SIG-M5 (cell line): ENCODE data around the gene GADD45A.

Experiments used
- DNase-seq: peaks from one replicate; lab custom pipeline; 2025; lab: John Stamatoyannopoulos, UW

The GADD45A gene

DNA sequence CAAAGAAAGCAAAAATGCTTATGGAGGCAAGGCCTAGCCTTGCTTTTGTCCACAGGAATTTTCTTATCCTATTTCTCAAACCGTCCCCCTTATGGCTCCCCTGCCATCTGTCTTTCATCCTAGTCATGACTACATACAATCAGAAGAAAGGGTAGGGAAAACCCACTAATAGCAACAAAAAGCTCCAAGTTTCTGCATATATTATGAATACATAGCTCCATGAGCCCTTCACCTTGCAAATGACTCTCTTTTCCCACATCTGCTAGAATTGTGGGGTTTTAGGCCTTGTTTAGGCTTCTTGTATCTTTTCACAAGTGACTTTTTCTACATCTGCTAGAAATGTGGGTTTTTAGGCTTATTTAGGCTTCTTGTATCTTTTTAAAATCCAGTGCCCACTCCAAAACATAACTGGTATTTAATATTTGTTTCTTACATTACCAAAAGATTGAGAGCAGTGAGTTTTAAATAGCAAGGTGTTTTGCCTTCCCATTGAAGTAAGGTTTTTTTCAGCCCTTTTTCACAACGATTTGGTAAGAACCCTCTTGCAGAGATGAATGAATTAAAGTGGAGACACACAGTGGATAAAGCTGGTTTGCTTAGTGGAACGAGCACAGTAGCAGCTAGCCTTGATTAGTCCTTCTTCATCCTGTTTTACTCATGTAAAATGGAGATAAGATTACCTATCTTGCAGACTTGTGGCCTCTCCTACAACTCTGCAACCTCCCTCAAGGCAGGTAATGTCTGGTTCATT lies 4.4 kb downstream of the GADD45A start:
- no peak for DNase-seq

DNA sequence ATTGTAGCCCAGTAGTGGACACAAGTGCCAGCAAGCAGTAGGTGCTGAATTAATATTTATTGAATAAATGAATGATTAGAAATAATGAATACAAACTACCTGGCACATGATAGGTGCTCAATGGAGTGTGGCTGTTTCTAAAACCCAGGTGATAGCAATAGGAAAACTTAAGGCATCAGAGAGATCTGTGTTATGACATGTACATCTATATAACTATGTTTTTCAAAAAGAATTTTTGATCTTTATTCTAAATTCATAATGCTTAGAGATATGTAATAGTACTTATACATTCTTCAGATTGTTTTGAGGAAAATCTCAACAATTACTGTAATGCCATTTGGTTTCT lies 5.0 kb downstream of the GADD45A start:
- no peak for DNase-seq

DNA sequence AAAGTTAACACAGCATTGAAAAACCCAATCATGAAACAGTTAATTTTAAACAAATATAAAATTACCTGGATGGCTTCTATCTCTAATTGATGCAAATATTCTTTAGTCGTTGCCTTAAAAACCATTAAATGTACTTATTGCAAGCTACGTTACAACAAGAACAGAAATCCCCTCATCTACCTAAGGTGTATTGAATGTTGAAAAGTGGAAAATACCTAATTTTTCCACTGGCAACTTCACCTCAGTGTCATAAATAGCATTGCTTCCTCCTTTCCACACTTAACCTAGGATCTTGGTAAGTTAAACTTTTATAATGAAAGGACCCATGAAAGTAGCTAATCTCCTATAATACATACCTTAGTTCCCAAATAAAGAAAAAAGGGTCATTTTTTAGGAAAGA lies 5.4 kb downstream of the GADD45A start:
- DNase-seq, result no peak

DNA sequence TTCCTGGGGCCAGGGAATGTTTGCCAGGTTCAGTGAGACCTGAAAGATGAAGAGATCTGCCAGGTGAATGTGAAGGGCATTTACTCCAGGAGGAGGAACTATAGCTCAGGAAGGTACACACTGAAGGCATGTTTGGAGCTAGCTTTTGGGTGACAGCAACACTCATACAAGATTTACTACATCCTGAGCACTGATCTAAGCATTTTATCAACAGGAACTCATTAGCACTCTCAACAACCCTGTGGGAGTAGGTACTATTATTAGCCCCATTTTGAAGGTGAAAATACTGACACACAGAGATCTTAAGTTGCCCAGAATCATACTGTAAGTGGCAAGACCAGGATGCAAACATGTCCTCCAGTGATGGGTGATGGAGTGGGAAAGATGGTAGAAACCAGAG lies 6.7 kb downstream of the GADD45A start:
- DNase-seq, result no peak

DNA sequence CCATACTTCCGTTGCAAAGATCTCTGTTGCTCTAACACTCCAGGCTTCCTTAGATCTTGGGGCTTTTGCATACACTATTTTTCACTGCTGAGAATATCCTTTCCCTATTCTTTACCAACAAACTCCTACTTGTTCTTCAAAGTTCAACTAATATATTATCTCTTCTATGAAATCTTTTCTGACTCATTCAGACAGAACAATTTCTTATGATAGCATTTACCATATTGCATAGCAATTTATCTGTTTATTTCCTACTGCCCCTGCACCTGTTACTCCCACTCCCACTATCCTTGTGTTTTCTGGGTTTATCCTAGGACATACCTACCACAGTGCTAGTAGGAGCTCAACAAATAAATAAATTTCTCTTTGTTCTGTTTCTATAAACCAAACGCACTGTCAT lies 11.0 kb downstream of the GADD45A start:
- no peak for DNase-seq

DNA sequence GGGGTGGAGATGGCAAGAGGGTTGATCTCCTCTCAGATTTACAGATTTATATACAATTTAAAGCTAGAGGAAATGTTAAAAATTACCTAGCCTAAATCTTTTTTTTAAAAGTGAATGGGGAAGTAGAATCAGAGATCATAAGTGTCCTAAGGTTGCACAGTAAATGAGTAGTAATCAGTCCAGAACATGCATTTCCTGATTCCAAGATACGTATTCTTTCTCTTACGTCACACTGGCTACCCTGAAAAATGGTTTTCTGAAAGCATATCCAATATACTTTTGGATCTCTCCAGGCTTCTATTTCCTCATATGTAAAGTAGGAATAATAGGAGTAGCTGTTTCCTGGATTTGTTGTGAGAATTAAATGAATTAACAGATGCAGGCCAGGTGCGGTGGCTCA lies 11.7 kb downstream of the GADD45A start:
- no peak for DNase-seq

DNA sequence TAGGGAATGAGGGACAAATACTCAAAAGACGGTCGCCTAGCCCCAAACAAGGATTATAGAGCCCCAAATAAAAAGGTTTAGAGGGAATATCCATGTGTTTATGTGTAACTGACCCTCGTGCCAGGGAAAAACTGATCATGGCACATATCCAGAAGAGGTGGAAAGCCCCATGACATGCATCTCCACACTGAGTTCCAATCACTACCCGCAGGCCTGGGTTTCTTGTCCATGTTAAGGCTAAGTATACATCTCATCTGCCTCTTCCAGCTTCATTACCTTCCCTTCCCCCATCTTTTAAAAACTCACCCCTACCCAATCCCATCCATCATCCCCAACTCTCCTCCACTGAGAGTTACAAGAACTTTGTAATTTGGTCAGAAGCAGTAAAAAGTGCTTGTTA lies 15.2 kb downstream of the GADD45A start:
- DNase-seq, result no peak

DNA sequence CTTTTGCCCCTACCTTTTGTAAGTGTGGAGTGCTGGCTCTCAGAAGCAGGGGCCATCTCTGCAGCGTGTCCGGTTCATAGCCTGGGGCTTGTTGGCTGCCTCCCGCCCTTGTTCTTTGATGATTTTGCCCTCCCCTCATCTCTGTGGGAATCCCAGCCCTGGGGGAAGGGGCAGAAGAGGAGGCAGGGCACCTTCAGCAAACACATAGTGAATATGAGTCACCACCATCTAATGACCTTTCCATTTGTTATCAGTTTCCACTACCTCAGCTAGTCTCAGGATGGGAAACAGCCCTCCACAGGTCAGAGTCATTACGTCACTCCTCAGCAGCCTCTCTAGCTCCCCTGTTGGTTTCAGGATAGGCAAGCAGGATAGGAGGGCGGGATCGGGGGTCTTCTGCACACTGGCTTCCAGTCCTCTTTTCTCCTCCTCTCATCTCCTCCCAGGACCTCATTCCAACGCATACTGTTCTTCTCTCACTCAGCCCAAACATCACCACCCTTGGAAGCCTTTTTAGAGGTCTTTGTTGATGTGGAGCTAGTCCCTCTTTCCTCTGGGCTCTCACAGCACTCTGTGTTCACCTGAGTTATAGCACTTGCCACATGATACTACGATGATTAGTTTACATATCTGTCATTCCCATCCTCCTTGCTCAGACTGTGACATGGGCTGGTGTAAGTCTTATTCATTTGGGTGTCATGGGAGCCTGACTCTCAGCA lies 15.8 kb downstream of the GADD45A start:
- DNase-seq, result no peak

DNA sequence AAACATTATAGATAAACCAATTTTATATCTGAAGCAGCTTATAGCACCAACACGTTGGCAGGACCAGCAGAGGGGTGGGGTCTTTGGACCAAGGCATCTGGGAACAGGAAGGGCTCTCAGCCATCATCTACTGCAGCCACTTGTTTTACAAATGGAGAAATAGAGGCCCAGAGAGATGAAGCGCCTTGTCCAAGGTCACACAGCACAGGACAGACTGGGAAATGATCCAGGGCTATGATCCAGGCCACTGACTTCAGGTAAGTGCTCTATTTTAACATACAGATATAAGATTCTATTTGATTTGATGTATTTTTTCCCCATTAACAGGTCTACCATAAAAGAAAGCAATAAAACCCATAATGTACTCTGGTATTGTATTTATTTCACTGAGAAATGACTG lies 16.9 kb downstream of the GADD45A start:
- no peak for DNase-seq

DNA sequence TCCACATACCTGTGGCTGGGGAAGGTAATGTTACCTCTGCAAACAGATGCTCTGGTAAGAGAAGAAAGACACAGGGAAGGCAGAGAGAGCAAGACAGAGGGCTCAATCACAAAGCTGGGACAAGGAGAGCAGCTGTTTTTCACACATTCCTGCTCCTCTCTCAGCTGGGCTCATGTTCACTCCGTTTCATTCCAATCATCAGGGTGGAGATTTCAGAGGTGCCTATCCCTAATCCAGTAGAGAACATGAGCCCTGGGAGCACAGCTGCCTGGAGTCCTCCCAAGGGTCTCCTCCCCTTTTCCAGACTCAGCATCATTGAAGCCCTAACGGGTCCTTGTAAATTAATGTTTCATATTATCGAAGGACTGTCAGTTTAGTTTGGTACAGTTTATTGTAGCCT lies 19.4 kb downstream of the GADD45A start:
- DNase-seq, result no peak

DNA sequence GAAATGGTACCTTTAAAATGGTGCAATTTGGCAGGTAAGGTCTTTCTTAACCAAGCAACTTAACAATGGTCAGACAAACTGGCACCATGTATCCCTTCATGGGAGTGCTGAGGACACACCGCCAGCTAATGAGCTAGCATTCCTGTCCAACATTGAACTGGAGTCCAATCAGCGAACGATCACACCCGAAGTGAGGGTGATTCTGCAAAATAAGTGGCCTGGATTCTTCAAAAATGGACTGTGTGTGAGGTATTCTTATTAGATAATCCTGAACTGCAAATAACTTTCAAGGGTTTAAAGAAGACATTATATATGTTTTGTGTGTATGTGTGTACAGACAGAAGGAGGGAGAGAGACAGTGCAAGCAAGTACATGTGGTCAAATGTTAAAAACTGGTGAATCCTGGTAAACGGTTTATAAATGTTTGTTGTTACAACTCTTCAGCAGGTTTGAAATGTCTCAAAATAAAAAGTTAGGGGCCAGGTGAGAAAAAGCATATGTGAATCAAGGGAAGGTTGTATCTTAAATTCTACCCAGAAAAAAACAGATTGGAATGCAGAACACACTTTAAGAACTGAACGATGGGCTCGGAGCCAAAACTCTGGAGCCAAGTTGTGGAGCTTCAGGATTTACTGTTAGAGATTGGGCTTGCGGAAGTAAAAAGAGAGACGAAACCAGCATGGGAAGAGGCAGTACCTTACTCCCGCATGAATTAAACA lies 20.9 kb downstream of the GADD45A start:
- no peak for DNase-seq

DNA sequence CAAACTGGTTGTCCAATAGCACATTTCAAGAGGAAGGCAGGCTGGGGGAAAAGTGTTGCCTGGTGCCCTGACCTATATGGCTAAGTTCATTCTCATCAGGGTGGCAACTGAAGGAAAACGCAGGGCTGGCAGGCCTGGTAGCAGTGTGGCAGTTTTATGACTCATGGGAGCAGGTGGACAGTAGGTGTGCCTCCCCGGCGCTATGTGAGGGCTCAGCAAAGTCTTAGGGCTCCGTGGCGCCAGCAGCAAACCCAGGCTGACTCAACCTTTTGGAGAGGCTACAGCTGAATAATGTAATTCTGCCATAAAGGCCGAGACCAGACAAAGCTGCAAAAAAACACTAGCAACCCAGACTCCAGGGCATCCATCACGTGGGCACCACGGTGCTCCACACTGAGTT lies 23.6 kb downstream of the GADD45A start:
- no peak for DNase-seq

DNA sequence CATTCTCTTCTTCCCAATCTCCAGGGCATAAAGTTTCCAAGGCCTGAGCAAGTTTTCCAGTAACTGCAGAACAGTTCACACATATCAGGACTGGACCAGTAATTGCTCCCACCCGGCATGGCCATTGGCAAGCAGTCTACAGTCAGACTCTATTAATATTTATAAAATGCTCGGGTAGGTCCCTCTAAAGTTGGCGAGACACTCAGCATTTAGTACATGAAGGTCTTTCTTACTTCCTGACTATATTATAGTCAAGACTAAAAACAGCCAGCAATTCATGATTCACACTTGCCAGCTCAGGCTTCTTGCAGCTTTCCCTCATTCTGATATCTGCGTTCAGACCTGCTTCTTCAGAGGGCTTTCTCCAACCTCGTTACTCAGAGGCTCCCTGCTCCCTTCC lies 25.4 kb downstream of the GADD45A start:
- DNase-seq, result no peak

DNA sequence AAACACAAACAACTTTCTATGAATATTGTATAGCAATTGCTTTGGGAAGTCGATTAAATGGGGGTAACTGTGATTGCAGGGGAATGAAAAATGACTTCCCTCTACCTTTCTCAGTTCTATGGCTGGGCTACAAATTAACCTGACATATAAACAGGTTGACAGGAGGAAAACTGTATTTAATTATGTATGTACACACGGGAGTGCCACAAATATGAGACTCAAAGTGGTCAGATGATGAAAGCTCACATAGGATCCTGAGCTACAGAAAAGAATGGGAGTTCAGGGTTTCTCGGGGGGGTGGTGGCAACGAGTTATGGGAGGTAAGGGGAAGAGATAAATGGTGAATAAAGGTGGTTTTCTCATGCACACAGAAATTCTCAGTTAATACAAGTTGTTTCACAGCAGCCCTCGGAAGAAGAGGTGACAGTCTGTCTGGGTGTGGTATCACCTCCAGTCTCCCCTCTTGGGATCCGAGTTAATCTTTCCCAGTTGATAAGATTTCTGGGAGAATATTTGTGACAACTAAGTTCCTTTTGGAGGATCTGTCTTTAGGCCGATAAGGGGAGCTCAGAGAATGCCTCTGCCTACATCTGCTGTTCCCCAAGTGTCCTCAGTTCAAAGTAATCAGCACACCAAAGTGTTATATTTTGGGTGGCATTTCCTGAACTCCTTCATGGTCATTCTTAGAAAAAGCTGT lies 26.3 kb downstream of the GADD45A start:
- DNase-seq, result no peak

DNA sequence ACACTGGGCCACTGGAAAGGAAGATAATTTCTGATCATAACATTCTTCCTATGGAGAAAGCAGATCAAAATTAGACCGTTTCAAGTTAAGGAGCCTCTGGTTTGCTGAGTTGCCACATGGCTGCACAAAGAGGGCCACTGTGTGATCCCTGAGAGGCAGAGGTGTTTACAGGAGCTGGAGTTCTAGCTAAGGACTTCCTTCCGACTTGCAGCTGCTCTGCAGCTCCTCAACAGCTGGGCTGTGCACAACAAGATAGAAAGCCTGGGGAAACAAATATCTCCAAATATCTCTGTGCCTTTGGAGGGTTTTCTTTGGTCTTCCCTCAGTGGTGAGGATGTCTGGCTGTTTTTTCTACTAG lies 26.8 kb downstream of the GADD45A start:
- DNase-seq, result no peak

DNA sequence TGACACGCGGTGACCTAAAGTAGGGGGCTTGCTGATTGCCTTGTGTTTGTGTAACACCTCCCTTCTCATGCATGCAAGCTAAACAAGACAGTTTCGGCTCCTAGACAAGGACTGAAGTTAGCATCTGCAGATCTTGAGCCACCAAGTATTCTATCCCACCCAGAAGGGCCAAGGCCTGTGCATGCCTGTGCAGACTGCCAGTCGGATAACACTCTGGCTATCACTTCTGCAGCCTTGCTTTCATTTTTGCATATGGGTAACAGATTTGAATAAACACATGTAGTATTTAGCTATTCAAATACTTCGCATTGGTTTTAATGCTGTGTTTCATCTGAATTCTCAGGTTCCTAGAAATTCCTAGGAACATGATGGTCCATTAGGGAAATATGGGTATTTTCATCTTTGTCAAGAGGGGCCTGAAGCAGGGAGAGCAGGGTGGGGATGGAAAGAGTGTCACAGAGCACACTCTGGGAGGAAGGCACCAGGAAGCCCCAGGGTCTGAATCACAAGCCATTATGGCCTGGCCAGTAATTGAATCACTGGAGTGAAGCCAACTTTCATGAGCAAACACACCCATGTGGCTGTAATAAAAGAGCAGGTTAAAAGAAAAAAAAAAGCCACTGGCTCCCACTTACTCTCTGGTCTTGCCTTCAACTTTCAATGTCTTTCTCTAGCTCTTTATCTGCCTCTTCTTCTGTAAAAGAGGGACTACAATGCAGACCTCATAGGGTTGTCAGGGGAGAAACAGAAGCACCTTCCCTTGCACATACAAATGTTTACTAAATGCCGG lies 28.3 kb downstream of the GADD45A start:
- no peak for DNase-seq

DNA sequence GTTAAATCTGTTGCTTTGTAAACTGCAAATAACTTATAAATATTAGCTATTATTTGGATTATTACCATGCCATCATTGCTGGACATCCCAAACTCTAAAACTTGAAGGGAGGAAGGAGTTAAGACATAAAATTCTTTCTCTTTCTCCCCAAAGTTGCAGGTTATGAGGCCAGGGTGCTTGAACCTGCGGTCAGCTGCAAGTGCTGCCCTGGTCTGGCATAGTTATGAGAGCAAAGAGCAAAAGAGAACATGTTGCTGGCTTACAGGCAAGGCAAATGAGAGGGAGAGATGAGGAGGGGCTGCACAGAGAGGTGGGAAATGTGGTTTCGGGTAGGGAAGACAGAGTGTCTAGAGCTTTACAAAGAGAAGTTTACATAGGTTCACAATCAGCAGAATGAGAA lies 30.8 kb downstream of the GADD45A start:
- no peak for DNase-seq

DNA sequence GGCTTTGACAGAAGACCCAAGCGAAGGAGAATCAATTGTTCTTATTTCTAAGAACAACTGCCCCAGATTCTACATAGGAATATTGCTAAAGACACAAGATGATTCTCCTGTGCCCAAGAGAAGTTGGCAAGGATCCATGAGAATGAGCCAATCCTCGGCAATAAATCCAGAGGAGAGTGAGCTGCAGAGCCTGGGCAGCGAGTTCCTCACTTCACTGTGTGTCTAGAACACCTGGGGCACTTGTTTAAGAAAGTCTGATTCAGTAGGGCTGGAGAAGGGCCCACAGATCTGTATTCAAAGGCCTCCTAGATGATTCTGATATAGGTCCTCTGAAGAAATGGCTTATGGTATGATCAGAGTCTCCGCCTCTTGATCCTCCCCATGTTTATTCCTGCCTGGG lies 31.8 kb downstream of the GADD45A start:
- DNase-seq, result no peak

DNA sequence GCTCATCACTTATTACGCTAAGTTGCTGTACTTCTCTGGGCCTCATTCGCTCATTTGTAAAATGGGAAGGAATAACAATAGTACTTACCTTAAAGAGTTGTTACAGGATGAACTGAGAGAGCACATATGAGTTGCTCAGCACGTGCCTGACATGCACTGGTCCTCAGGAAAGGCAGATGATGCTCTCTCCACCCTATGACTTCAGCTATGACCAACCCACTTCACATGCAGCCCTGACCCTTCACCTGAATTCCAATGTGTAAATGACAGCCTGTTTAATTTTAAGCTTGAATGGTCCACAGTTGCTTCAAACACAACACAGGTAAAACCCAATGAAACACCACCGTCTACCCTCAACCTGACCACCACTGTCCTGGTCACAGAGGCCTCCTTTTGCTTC lies 32.9 kb downstream of the GADD45A start:
- DNase-seq, result no peak

DNA sequence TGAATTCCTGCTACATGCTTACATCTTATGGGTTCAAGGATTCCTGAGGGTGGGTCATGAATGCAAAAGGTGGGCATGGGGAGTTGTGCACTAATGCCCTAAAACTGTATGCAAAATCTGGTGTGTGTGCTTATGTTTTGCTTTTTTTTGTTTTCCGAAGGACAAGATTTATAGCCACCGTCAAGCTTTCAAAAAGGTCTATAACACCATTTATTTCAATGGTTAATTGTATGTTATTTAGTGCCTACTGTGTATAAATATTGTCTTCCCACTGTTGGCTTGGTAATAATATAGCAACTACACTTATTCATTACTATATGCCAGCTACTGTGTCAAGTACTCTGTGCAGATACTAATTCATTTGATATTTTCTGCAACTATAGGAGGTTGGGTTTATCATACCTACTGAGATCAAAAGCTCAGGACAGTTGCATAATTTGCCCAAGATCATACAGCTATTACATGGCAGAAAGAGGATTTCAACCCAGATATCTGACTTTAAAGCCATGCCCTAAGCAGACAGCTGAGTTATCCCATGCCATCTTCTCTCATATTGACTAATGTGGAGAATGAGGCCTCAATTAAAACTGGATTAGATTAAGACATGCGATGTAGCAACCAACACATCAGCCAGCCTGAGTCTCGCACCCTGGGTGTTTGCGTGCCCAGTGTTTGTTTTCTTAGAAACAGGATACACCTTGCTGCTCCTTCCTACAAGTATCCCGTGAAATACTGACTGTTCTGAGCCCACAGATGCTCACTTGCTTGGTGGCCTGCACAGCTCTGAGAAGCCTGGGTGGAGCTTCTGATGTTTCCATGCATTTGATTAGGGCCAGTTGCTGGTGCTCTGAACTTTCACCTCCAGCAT lies 34.6 kb downstream of the GADD45A start:
- no peak for DNase-seq

DNA sequence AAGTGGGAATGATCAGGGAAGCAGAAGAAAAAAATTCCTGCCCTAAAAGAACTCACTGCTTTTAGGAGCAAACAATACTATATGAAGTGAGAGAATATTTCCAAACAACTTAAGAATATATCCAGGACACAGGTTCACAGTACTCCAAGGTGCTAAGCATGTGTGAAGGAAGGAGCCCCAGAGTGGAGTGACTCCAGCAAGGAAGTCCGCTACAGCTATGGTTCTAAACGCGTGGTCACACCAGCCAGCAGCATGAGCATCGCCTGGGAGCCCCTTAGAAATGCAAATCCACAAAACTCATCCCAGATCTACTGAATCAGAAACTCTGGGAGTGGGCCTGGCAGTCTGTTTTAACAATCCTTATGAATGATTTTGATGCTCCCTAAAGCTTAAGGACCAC lies 36.1 kb downstream of the GADD45A start:
- DNase-seq, result no peak
